B cell (primary cell): ENCODE measurements around the gene TKTL1.

Source experiments
- EZH2 ChIP-seq: IDR thresholded peaks from 2 replicates; pipeline ENCODE4 v1.6.1; 2012; ENCODE audit warnings: borderline replicate concordance, low read depth, mild to moderate bottlenecking, moderate library complexity, low read length; ENCODE audit not compliant: insufficient read depth, poor library complexity, severe bottlenecking
- TF ChIP-seq, protein P1 (sequence below): fragments of 200-600 bp; IDR thresholded peaks from one replicate; pipeline ENCODE4 v1.8.0; 2022; ENCODE audit warnings: antibody characterized with exemption, mild to moderate bottlenecking

DNA sequence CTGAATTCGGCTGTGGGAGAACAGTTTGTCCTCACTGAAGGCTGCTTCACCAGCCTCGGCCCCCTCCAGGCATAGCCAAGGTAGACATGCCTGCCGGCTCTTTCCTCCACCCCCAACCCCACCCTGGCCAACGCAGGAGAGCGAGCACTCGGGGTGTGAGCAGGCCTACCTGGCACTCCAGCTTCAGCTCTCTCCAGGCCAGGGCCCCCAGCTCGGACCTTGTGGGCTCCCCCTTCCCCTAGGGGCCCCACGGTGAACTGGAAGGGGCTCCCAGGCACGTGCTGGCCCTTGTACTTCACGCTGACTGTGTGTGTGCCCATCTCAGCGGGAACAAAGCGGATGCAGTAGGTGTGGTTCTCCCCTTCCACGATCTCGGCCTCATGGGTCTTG is 56.4 kb downstream of the TKTL1 start:
- TF ChIP-seq, protein P1, sequence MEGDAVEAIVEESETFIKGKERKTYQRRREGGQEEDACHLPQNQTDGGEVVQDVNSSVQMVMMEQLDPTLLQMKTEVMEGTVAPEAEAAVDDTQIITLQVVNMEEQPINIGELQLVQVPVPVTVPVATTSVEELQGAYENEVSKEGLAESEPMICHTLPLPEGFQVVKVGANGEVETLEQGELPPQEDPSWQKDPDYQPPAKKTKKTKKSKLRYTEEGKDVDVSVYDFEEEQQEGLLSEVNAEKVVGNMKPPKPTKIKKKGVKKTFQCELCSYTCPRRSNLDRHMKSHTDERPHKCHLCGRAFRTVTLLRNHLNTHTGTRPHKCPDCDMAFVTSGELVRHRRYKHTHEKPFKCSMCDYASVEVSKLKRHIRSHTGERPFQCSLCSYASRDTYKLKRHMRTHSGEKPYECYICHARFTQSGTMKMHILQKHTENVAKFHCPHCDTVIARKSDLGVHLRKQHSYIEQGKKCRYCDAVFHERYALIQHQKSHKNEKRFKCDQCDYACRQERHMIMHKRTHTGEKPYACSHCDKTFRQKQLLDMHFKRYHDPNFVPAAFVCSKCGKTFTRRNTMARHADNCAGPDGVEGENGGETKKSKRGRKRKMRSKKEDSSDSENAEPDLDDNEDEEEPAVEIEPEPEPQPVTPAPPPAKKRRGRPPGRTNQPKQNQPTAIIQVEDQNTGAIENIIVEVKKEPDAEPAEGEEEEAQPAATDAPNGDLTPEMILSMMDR, result no peak
- TF ChIP-seq EZH2, result no peak
